T-helper 2 cell treated with Interferon-gamma antibody and Interleukin-4, amounts not matched to agents 100 ng/mL and 5 ng/mL, for 36 hours (primary cell): Measurements from ENCODE around the gene LHX1. TPM values are rescaled to one million over a fixed set of nuclear protein-coding genes. Genes with fewer than 3 reads are reported as not detected.

Source experiments
- intact Hi-C: fragments of 100-400 bp; cut with micrococcal nuclease; formaldehyde crosslinking; loops from one replicate; pipeline ENCODE4 v1.15.1; 2023
- total RNA-seq: library from RNA; stranded (reverse); gene quantifications from 2 replicates; pipeline ENCODE4 v1.2.3, GENCODE V29; 2022

Gene LHX1
- total RNA-seq, 1 donor from 2014 or later = 0.18 TPM

DNA sequence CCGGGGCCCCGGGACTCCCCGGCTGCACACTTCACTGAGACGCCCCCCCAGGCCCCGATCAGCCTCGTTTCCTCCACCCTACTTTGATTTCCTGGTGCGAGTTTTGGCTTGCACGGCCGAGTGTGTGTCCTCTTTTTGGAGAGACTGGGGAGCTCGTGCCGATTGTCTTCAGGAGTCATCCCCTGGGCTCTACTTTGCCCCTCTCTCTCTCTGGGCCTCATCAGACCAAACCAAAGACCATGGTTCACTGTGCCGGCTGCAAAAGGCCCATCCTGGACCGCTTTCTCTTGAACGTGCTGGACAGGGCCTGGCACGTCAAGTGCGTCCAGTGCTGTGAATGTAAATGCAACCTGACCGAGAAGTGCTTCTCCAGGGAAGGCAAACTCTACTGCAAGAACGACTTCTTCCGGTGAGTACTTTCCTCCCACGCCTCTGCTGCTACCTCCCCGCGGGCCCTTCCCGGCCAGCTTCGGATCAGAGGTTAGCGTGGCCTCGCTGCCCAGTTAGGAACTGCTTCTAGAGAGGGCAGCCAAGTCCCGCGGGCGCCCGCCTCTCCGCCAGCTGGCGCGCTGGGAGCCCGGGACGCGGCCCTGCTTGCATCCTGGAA, 787 bp downstream of the LHX1 start:
- intact Hi-C loops = loop anchor here (5.0 kb wide), 1 partner anchor 804 kb away; no protein-coding TSS in a partner anchor

GRCh38 chr17:36938566-36939051, 1.3 kb downstream of the LHX1 start:
- intact Hi-C loops = loop anchor here (5.0 kb wide), 1 partner anchor 804 kb away; no protein-coding TSS in a partner anchor

DNA sequence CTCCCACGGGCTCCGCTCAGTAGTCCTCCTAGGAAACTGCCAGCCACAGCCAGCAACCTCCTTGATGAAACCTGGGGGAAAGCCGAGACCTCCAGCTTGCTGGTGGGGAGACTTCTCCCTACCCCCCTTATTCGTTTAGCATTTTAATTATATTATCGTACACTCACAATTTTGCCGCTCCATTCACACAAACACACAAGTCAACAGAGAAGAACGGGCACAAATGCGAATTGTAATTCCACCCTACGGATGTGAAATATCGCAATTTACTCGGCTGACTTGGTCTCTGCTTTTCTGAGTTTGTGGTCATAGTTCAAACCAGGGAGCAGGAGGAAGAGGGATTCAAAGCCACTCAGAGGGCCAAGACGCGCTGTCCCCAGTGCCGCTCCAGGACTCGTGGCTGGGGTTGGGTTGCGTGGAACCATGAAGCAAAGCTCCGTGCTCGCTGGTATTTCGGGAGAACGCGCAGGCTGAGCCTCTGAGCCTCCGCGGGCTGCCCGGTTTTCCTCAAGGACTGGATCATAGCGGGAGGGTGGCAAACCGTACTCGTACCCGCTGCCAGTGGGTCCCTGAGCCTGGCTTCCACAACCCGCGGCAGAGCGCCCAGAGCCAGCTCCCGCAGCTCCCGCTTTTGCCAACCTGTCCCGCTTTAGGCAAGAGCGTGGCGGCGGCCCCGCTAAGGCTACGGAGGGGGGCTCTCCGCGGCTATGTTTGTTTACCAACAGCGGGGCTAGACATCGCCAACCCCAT, 2.0 kb downstream of the LHX1 start:
- intact Hi-C loops = loop anchor here (5.0 kb wide), 1 partner anchor 803 kb away; no protein-coding TSS in a partner anchor

DNA sequence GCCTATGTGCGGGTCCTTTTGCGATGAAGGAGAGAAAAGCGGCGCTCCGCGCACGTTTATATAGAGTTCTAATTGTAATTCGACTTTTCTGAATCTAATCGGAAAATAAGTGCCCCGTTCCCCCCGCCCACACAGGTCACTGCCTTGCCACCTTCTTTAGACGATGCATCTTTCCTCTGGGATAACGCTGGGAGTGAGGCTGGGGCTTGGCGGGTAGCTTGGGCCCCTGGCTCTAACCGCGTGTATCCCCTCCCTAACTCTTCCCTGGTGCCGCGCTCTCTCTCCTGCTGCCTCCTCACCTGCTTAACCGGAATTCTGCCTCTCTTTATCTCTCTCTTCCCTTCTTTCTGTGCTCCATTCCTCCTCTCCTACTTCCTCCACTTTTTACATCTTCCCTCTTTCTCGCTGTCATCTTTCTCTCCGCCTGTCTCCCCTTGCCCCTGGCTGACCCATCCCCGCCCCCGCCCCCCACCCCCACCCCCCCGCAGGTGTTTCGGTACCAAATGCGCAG, 2.6 kb downstream of the LHX1 start:
- intact Hi-C loops = loop anchor here (5.0 to 10.0 kb wide), 2 partner anchors 335 to 802 kb away; partner anchors contain the start of gene MRM1

DNA sequence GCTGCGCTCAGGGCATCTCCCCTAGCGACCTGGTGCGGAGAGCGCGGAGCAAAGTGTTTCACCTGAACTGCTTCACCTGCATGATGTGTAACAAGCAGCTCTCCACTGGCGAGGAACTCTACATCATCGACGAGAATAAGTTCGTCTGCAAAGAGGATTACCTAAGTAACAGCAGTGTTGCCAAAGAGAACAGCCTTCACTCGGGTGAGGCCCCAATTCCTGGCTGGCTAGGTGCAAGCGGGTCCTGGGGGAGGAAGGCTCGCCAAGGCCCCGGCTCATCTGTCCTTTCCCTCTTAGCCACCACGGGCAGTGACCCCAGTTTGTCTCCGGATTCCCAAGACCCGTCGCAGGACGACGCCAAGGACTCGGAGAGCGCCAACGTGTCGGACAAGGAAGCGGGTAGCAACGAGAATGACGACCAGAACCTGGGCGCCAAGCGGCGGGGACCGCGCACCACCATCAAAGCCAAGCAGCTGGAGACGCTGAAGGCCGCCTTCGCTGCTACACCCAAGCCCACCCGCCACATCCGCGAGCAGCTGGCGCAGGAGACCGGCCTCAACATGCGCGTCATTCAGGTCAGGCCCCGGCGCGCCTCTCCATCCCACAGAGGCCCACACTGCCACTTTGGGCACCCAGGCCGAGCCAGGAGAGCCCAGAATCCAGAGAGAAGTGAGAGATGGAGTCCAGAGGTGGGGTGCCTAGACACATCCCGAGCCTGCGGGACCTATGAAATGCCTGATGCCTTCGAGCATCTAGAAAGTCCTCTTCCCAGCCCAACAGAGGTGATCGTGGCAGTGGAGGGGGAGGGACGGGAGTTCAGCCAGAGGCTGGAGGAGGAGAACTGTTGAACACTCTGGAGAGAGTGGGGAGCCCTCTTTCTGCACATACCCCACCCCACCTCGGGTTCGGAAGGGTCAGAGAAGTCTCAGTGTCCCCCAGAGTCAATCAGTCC, 3.3 kb downstream of the LHX1 start:
- intact Hi-C loops = loop anchor here (10.0 kb wide), 1 partner anchor 336 kb away; the partner anchor contains the start of gene MRM1

DNA sequence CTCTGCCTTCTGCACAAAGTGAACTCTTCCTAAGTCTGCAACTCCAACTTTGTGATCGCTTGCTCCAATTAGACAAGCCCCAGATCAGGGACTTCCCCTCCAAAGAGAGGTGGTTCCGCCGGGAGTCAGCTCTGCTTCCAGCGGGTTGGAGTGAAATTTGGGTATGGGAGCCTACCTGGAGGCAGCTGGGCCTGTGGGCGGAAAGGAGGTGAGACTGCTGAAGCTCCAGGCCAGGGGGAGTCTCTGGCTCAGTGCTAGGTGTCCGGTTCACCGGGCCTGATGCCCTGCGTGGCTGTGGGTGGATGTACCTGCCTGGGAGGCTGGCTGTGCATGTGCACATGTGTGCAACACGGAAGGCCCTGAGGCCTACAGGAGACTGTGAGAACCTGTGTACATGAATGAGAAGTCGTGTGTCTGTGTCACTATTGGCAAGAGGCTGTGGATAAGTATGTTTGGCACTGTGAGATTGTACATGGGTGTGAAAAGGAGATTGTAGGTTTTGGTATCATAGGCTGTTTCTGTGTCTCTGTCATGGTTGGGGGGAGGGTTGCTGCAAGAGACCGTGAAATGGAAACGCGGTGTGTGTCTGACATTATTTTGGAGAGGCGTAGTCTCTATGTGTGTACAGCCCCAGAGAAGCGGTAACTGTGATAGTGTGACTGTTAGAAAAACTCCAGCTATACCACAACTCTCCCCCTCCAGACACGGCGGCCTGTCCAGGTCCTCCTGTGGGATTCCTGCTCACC, 4.2 kb downstream of the LHX1 start:
- intact Hi-C loops = loop anchor here (10.0 kb wide), 1 partner anchor 337 kb away; the partner anchor contains the start of gene MRM1

DNA sequence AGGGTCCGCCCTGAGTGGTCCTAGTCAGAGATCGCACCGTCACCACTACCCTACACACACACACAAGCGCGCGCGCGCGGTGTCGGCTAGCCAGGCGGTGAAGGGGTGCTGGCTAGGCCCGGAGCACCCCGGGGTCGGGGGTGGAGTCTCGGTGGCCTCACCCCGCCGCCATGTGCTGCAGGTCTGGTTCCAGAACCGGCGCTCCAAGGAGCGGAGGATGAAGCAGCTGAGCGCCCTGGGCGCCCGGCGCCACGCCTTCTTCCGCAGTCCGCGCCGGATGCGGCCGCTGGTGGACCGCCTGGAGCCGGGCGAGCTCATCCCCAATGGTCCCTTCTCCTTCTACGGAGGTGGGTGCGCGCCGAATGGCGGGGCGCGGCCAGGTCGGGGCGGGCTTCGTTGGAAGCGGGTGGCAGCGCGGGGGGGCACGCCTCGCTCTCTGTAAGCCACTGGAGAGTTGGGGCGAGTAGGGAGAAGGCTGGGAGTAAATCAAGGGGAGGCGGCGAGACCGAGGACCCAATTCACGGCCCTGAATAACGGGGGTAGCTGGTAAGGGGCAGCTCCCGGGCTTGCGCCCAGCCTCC, 4.8 kb downstream of the LHX1 start:
- intact Hi-C loops = loop anchor here (10.0 kb wide), 1 partner anchor 337 kb away; the partner anchor contains the start of gene MRM1

GRCh38 chr17:36942631-36943125, 5.4 kb downstream of the LHX1 start:
- intact Hi-C loops = loop anchor here (10.0 kb wide), 1 partner anchor 338 kb away; the partner anchor contains the start of gene MRM1

DNA sequence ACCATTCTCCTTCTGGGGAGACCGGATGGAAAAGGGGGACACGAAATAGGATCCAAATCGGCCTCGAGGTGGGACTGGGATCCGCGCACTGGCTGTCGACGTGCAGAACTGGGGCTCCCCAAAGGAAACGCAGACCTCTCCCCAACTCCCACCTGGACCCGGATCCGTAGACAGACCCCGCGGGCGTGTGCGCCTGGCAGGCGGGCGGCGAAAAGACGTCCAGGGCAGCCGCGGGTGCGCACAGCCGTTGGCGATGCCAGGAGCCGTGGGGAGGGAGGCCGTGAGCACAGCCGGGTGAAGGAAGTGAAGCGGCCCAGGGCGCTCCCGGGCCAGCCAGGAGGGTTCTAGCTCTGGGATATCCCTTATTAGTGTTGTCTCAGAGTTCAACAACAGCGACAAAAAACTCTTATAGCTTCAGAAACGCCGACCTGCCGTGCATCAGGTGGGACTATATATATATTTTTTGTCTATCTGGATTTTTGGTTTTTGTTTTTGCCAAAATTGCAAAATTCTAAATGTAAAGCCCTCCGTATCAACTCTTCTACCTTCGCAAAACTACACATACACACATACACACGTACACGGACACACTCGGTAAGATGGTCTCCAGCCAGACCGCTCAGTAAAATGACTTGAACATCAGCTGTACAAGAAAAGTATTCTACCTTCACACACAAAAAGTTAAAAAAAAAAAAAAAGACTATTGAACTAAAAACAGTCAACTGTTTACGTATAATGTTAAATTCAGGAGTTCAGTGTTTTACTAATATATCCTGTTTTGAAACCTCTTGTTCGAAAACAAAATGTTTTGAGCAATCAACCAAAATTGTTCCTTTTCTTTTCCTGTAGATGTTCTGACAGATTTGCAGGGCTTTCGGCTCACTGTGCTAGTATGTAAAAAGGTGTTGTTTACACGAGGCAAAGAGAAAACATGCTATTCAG, 6.2 kb downstream of the LHX1 start:
- intact Hi-C loops = loop anchor here (10.0 kb wide), 1 partner anchor 339 kb away; the partner anchor contains the start of gene MRM1

DNA sequence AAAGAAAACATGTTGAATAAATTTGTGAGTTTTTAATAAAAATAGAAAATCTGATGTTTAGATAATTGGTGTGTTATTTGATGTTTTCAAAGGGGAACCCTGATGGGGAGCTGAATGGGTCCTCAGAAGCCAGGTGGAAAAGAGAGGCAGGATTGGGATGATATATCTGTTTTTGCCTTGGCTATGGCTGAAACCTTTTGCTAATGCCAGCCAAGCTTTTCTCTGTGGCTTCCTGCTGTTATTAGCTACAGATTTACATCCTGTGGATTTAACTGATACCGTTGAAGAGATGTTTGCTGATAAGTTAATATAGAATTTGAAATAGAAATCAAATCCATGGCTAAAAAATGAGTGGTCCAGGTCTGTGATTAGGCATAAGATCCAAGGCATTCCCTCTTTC, 7.3 kb downstream of the LHX1 start:
- intact Hi-C loops = loop anchor here (10.0 kb wide), 1 partner anchor 340 kb away; the partner anchor contains the start of gene MRM1

DNA sequence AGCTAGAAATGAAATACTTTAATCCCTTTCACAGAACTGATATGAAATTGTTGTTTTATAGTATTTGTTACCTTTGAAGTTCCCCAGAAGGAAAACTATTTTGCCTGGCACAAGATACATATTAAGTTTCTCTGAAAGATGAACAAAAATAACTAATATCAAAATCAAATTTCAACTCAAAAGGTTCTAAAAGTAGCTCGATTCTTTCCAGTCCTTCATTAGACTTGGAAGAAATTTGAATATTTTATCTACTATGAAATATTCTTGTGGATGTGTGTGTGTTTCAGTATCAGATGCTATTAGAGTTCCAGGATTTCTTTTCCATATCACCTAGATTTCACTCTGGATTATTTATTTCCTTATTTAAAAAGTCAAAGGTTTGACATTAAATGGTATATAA, 7.9 kb downstream of the LHX1 start:
- intact Hi-C loops = loop anchor here (10.0 kb wide), 1 partner anchor 340 kb away; the partner anchor contains the start of gene MRM1

GRCh38 chr17:36945959-36946725, 8.9 kb downstream of the LHX1 start:
- intact Hi-C loops = loop anchor here (10.0 kb wide), 1 partner anchor 341 kb away; the partner anchor contains the start of gene MRM1

GRCh38 chr17:36946726-36947091, 9.4 kb downstream of the LHX1 start:
- intact Hi-C loops = loop anchor here (10.0 kb wide), 1 partner anchor 342 kb away; the partner anchor contains the start of gene MRM1

GRCh38 chr17:36947922-36948716, 10.8 kb downstream of the LHX1 start:
- intact Hi-C loops = loop anchor here (10.0 kb wide), 1 partner anchor 343 kb away; the partner anchor contains the start of gene MRM1

GRCh38 chr17:36948717-36949460, 11.6 kb downstream of the LHX1 start, which contains the start of gene AATF:
Gene AATF, plus strand, starts transcription at chr17:36948954. Its CDS starts 172 bp downstream, at chr17:36949126.
- intact Hi-C loops = loop anchor here (10.0 kb wide), 1 partner anchor 344 kb away; the partner anchor contains the start of gene MRM1
